Suprapubic skin (tissue), 3 donors: Measurements from ENCODE around the gene LDLRAD4.

Experiments used
- POLR2AphosphoS5 ChIP-seq, 3 donors: sonication (generic); formaldehyde crosslinking; IDR thresholded peaks; one replicate each; pipeline ENCODE4 v1.6.1; 2017; ENCODE audit warnings: antibody characterized with exemption in 3 of 3
- TF ChIP-seq, protein P1 (sequence below), 2 donors: fragments of 200-600 bp in 1 of 2; fragments of 450-650 bp in 1 of 2; sonication (generic) in 1 of 2; IDR thresholded peaks; one replicate each; pipeline ENCODE4 v1.5.1; 2016 to 2019; ENCODE audit warnings: antibody characterized with exemption in 2 of 2, mild to moderate bottlenecking in 1 of 2, moderate library complexity in 1 of 2

DNA sequence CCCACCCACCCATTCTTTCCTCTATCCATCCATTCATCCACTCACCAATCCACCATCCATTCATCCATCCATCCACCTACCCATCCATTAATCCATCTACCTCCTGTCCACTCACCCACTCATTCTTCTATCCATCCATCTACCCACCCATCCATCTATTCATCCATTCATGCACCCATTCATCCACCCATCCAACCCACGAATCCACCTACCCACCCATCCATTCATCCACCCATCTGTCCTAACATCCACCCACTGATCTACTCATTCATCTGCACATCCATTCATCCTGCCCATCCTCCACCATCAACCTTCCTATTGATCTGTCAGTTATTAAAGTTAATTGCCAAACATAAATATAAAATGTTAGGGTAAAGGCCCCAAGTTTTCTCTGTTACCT is 25.6 kb downstream of the LDLRAD4 start:
- TF ChIP-seq POLR2AphosphoS5 (IDR thresholded peaks at IDR 0.05): no peak
- TF ChIP-seq, protein P1, sequence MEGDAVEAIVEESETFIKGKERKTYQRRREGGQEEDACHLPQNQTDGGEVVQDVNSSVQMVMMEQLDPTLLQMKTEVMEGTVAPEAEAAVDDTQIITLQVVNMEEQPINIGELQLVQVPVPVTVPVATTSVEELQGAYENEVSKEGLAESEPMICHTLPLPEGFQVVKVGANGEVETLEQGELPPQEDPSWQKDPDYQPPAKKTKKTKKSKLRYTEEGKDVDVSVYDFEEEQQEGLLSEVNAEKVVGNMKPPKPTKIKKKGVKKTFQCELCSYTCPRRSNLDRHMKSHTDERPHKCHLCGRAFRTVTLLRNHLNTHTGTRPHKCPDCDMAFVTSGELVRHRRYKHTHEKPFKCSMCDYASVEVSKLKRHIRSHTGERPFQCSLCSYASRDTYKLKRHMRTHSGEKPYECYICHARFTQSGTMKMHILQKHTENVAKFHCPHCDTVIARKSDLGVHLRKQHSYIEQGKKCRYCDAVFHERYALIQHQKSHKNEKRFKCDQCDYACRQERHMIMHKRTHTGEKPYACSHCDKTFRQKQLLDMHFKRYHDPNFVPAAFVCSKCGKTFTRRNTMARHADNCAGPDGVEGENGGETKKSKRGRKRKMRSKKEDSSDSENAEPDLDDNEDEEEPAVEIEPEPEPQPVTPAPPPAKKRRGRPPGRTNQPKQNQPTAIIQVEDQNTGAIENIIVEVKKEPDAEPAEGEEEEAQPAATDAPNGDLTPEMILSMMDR (IDR thresholded peaks at IDR 0.05): no peak
